Calu3 (cell line): ENCODE data around the gene TRIM8. TPM values are rescaled to one million over a fixed set of nuclear protein-coding genes. Genes with fewer than 3 reads are reported as not detected.

Experiments used
- BruUV-seq: library from RNA; stranded (reverse); fragments of 400-500 nt; replicated peaks from 2 replicates; lab custom pipeline; 2021; lab: Mats Ljungman, UMichigan
- CTCF ChIA-PET: fragments of 300-600 bp; sonication (Branson Sonifier 250); formaldehyde crosslinking; loops from one replicate; lab custom pipeline; 2022; ENCODE audit warnings: antibody characterized with exemption; lab: Charles Lee
- DNase-seq: peaks from one replicate; pipeline ENCODE4 v3.0.0; 2022
- H3K27ac Mint-ChIP-seq: one replicate; pipeline ENCODE4 v1.8.0; 2022; ENCODE audit warnings: mixed read lengths; ENCODE audit not compliant: unreplicated experiment
- H3K27me3 Mint-ChIP-seq: one replicate; pipeline ENCODE4 v1.8.0; 2022; ENCODE audit warnings: mixed read lengths; ENCODE audit not compliant: unreplicated experiment
- H3K36me3 Mint-ChIP-seq: one replicate; pipeline ENCODE4 v1.8.0; 2022; ENCODE audit warnings: mild to moderate bottlenecking, moderate library complexity, mixed read lengths; ENCODE audit not compliant: insufficient read depth, unreplicated experiment
- H3K4me1 Mint-ChIP-seq: one replicate; pipeline ENCODE4 v1.8.0; 2022; ENCODE audit warnings: mild to moderate bottlenecking, low read depth, mixed read lengths; ENCODE audit not compliant: unreplicated experiment
- H3K4me3 Mint-ChIP-seq: one replicate; pipeline ENCODE4 v1.8.0; 2022; ENCODE audit warnings: mild to moderate bottlenecking, low read depth, moderate library complexity, mixed read lengths; ENCODE audit not compliant: unreplicated experiment
- H3K9me3 Mint-ChIP-seq: one replicate; pipeline ENCODE4 v1.8.0; 2022; ENCODE audit warnings: low read depth, mixed read lengths; ENCODE audit not compliant: unreplicated experiment
- intact Hi-C: fragments of 100-400 bp; cut with micrococcal nuclease; formaldehyde crosslinking; loops from one replicate; pipeline ENCODE4 v1.10.0; 2022; ENCODE audit not compliant: unreplicated experiment
- total RNA-seq: library from RNA; stranded (reverse); gene quantifications from 2 replicates; pipeline ENCODE4 v1.2.3, GENCODE V29; 2022
- TF ChIP-seq, protein P1 (sequence below): fragments of 200-600 bp; IDR thresholded peaks from one replicate; pipeline ENCODE4 v1.8.0; 2022; ENCODE audit warnings: antibody characterized with exemption; ENCODE audit not compliant: unreplicated experiment

The TRIM8 gene
- total RNA-seq, 1 experiment from 2014 or later = 52.1 TPM

DNA sequence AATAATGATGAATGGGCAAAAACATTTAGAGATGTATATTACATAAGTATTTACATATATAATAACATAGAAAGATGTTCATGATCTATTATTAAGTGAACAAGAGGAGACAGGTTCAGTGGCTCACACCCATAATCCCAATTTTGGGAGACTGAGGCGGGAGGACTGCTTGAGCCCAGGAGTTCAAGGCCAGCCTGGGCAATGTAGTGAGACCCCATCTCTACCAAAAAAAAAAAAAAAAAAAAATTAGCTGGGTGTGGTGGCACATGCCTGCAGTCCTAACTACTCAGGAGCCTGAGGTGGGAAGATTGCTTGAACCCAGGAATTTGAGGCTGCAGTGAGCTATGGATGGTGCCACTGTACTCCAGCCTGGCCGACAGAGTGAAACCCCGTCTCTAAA is 57.5 kb downstream of the TRIM8 start:
- Mint-ChIP-seq H3K4me3 (no peak overlapping the region), H3K36me3 (no peaks in the 10 kb centered on the region), H3K4me1 (peaks cover 8% of the 10 kb centered on the region), H3K9me3 (no peaks in the 10 kb centered on the region), H3K27me3 (no peaks in the 10 kb centered on the region), H3K27ac (no peak overlapping the region)
- intact Hi-C loops = no loop called here
- DNase-seq = no peak
- CTCF ChIA-PET = interaction anchor here (0.7 kb wide), 1 partner anchor 112 kb away, joined by 3 read pairs; no protein-coding TSS in a partner anchor
- BruUV-seq = no TSS peak
- TF ChIP-seq, protein P1, sequence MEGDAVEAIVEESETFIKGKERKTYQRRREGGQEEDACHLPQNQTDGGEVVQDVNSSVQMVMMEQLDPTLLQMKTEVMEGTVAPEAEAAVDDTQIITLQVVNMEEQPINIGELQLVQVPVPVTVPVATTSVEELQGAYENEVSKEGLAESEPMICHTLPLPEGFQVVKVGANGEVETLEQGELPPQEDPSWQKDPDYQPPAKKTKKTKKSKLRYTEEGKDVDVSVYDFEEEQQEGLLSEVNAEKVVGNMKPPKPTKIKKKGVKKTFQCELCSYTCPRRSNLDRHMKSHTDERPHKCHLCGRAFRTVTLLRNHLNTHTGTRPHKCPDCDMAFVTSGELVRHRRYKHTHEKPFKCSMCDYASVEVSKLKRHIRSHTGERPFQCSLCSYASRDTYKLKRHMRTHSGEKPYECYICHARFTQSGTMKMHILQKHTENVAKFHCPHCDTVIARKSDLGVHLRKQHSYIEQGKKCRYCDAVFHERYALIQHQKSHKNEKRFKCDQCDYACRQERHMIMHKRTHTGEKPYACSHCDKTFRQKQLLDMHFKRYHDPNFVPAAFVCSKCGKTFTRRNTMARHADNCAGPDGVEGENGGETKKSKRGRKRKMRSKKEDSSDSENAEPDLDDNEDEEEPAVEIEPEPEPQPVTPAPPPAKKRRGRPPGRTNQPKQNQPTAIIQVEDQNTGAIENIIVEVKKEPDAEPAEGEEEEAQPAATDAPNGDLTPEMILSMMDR = no peak

DNA sequence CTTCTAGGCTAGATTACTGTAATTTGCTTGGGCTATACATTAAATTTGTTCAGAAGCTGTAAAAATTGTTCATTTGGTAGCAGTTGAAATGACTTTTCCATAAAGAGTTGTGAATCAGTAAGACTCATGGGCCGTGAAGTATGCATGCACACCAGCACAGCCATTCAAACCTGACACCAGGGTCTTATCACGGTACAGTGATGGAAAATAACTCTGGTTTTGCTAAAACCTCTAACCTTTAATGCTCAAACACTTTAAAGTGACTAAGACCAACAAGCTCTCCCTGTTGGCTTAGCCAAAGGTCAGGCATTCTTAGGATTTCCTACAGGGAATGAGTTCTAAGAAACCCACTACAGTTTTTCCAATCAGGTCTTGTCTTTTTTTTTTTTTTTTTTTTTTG is 58.5 kb downstream of the TRIM8 start:
- no TSS peak for BruUV-seq

GRCh38 chr10:102704915-102705314 is 60.6 kb downstream of the TRIM8 start:
- Mint-ChIP-seq H3K36me3 (no peaks in the 10 kb centered on the region), H3K4me1 (peaks cover 10% of the 10 kb centered on the region), H3K27ac (no peak overlapping the region), H3K27me3 (no peaks in the 10 kb centered on the region), H3K9me3 (no peaks in the 10 kb centered on the region), H3K4me3 (no peak overlapping the region)
- intact Hi-C loops = no loop called here
- DNase-seq = no peak
- TF ChIP-seq, protein P1 = no peak
- CTCF ChIA-PET = no interaction called here
- BruUV-seq = no TSS peak

More for the DNA sequence above, 58.5 kb downstream of the TRIM8 start:
- DNase-seq = no peak
- Mint-ChIP-seq H3K4me3 (no peak overlapping the region), H3K36me3 (no peaks in the 10 kb centered on the region), H3K4me1 (peaks cover 8% of the 10 kb centered on the region), H3K27me3 (no peaks in the 10 kb centered on the region), H3K27ac (no peak overlapping the region), H3K9me3 (no peaks in the 10 kb centered on the region)
- intact Hi-C loops = no loop called here
- TF ChIP-seq, protein P1 = no peak
- CTCF ChIA-PET = no interaction called here

DNA sequence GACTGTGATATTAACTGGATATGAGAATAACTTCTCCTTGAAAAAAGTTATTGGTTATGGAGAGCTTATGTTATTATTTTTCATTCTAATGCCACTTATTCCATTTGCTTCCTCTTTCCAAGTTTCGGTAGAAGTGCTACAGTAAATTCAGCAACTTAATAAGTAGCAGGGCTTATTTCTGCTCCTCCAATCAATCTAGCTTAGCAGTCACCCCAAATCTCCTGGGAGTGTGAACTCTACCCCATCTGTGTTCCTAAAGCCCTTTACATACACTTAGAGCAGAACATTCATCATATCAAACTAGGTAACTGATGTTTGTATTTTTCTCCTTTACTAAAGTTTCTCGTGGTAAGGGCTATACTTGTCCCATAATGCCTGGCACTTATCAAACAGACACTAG is 61.3 kb downstream of the TRIM8 start:
- CTCF ChIA-PET = no interaction called here
- Mint-ChIP-seq H3K36me3 (no peaks in the 10 kb centered on the region), H3K27ac (no peak overlapping the region), H3K4me3 (no peak overlapping the region), H3K27me3 (no peaks in the 10 kb centered on the region), H3K9me3 (no peaks in the 10 kb centered on the region), H3K4me1 (peaks cover 16% of the 10 kb centered on the region)
- TF ChIP-seq, protein P1 = no peak
- BruUV-seq = no TSS peak
- intact Hi-C loops = no loop called here
- DNase-seq = no peak

Other genes starting within 250 kb of the TRIM8 start
- 64.7 and 72.9 TPM in 2 replicates for gene NFKB2, start 248.8 kb upstream of the TRIM8 start, total RNA-seq
- gene PSD, start 225.7 kb upstream of the TRIM8 start, total RNA-seq = 0.34 and 0.35 TPM in 2 replicates
- gene FBXL15, start 223.6 kb upstream of the TRIM8 start, total RNA-seq = 5.5 and 6.4 TPM in 2 replicates
- gene CUEDC2, start 211.9 kb upstream of the TRIM8 start, total RNA-seq = 38.1 and 43.8 TPM in 2 replicates
- gene C10orf95, start 192.9 kb upstream of the TRIM8 start, total RNA-seq = 0.57 and 0.59 TPM in 2 replicates
- 43.7 and 48.2 TPM in 2 replicates for gene ACTR1A, start 141.8 kb upstream of the TRIM8 start, total RNA-seq
- gene SUFU, start 140.5 kb upstream of the TRIM8 start, total RNA-seq = 6.7 and 7.0 TPM in 2 replicates
- 5.2 and 5.6 TPM in 2 replicates for gene ARL3, start 69.9 kb downstream of the TRIM8 start, total RNA-seq
- gene SFXN2, start 70.2 kb downstream of the TRIM8 start, total RNA-seq = 21.2 and 22.9 TPM in 2 replicates
- gene WBP1L, start 99.5 kb downstream of the TRIM8 start, total RNA-seq = 19.9 and 26.0 TPM in 2 replicates
- not detected in 2 replicates for gene CYP17A1, start 192.9 kb downstream of the TRIM8 start, total RNA-seq
- gene BORCS7, start 209.8 kb downstream of the TRIM8 start, total RNA-seq = 4.5 and 4.9 TPM in 2 replicates
- gene AS3MT, start 225.0 kb downstream of the TRIM8 start, total RNA-seq = 0.35 TPM in 1 of 2 replicates, not detected in the other